Adrenal gland (tissue), 5 donors: ENCODE results near the gene FREM3.

Experiments
- CTCF ChIP-seq, 6 experiments: fragments of 450-650 bp in 4 of 6; fragments of 200-600 bp in 2 of 6; sonication (generic) in 1 of 6; IDR thresholded peaks; 1 replicate in 5 of 6; 2 replicates in 1 of 6; pipeline versions ENCODE4 v1.5.1 to v1.8.0; 2016 to 2021; ENCODE audit warnings: antibody characterized with exemption in 6 of 6, mild to moderate bottlenecking in 2 of 6, moderate library complexity in 1 of 6
- POLR2A ChIP-seq, 2 donors: fragments of 450-650 bp; IDR thresholded peaks; one replicate each; pipeline ENCODE4 v1.6.1; 2017; ENCODE audit warnings: antibody characterized with exemption in 2 of 2, mild to moderate bottlenecking in 2 of 2, moderate library complexity in 1 of 2
- donor health status: DM: no; HTN: no; CAD: no.

DNA sequence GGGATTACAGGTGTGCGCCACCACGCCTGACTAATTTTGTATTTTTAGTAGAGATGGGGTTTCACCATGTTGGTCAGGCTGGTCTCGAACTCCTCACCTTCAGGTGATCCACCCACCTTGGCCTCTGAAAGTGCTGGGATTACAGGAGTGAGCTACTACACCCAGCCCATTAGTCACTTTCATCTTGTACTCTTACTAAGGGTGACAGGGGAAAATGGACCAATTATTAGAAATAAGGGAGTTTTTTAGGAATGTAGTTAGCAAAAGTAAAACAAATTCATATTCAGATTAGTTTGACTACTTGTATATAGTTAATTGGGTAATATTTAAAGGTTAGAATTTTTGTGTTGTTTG is 160.8 kb downstream of the FREM3 start:
- TF ChIP-seq CTCF (IDR thresholded peaks at IDR 0.05): no peak
- TF ChIP-seq POLR2A (IDR thresholded peaks at IDR 0.05): no peak
